Osteocyte (in vitro differentiated cells): ENCODE results near the gene CDCA3. TPM values are rescaled to one million over a fixed set of nuclear protein-coding genes. Genes with fewer than 3 reads are reported as not detected.

Source experiments
- DNase-seq: peaks from one replicate; pipeline ENCODE4 v3.0.0; 2021; ENCODE audit warnings: mixed read lengths; ENCODE audit not compliant: unreplicated experiment; ENCODE audit errors: extremely low spot score
- H3K27ac Mint-ChIP-seq: one replicate; pipeline ENCODE4 v1.8.0; 2021; ENCODE audit warnings: mild to moderate bottlenecking, mixed read lengths; ENCODE audit not compliant: unreplicated experiment
- H3K27me3 Mint-ChIP-seq: one replicate; pipeline ENCODE4 v1.8.0; 2021; ENCODE audit warnings: mixed read lengths; ENCODE audit not compliant: unreplicated experiment
- H3K36me3 Mint-ChIP-seq: one replicate; pipeline ENCODE4 v1.8.0; 2021; ENCODE audit warnings: mixed read lengths; ENCODE audit not compliant: unreplicated experiment
- H3K4me1 Mint-ChIP-seq: one replicate; pipeline ENCODE4 v1.8.0; 2021; ENCODE audit warnings: mixed read lengths; ENCODE audit not compliant: unreplicated experiment
- H3K4me3 Mint-ChIP-seq: one replicate; pipeline ENCODE4 v1.8.0; 2021; ENCODE audit warnings: mild to moderate bottlenecking, moderate library complexity, mixed read lengths; ENCODE audit not compliant: unreplicated experiment
- H3K9me3 Mint-ChIP-seq: one replicate; pipeline ENCODE4 v1.8.0; 2021; ENCODE audit warnings: mixed read lengths; ENCODE audit not compliant: unreplicated experiment
- CTCF ChIP-seq: fragments of 200-600 bp; sonication (generic); IDR thresholded peaks from 2 replicates; pipeline ENCODE4 v1.5.0; 2021; ENCODE audit warnings: antibody characterized with exemption, mild to moderate bottlenecking, moderate library complexity
- long read RNA-seq: library from polyadenylated mRNA; unstranded; transcript quantifications from one replicate; pipeline ENCODE4 v2.0.0, GENCODE V29; 2021
- total RNA-seq: library from RNA; stranded (reverse); gene quantifications from 2 replicates; pipeline ENCODE4 v1.2.1, GENCODE V29; 2021

The CDCA3 gene
- 8.0 and 9.2 TPM in 2 replicates for total RNA-seq
- long read RNA-seq, transcript CDCA3-207 (6 exons, 1,943 nt) = major isoform, 10 of 16 reads
- long read RNA-seq, partial matches to known transcripts = 1 of 16 reads
- long read RNA-seq, other reads (novel, unspliced or antisense) = 3 of 16 reads

GRCh38 chr12:6851153-6851920 lies at the start of gene CDCA3:
TSS of gene CDCA3 (minus strand) at chr12:6851286. CDS start at chr12:6850952, 334 bp downstream.
- DNase-seq = peak; percentile 96
- Mint-ChIP-seq H3K27ac (peak within 1 kb of the TSS; percentile 99), H3K27me3 (no peaks in the 10 kb centered on the region), H3K36me3 (peaks cover 17% of the 10 kb centered on the region), H3K4me1 (peaks cover 34% of the 10 kb centered on the region), H3K4me3 (peak within 1 kb of the TSS; percentile 97), H3K9me3 (no peaks in the 10 kb centered on the region)
- no peak for TF ChIP-seq CTCF

- H3K4me1 Mint-ChIP-seq = peaks cover 13% of the 10 kb centered on the region
- no peaks in the 10 kb centered on the region for H3K36me3 Mint-ChIP-seq
- H3K27ac Mint-ChIP-seq = no peak overlapping the region
- no peaks in the 10 kb centered on the region for H3K9me3 Mint-ChIP-seq
- no peak for TF ChIP-seq CTCF
- no peak overlapping the region for H3K4me3 Mint-ChIP-seq
- H3K27me3 Mint-ChIP-seq = no peaks in the 10 kb centered on the region
- no peak for DNase-seq
These were observed 48.9 kb upstream of the CDCA3 start for GRCh38 chr12:6899837-6900519.

- H3K27me3 Mint-ChIP-seq = no peaks in the 10 kb centered on the region
- no peak overlapping the region for H3K27ac Mint-ChIP-seq
- TF ChIP-seq CTCF = no peak
- H3K9me3 Mint-ChIP-seq = no peaks in the 10 kb centered on the region
- no peaks in the 10 kb centered on the region for H3K36me3 Mint-ChIP-seq
- peaks cover 13% of the 10 kb centered on the region for H3K4me1 Mint-ChIP-seq
- no peak for DNase-seq
- H3K4me3 Mint-ChIP-seq = no peak overlapping the region
These were observed 48.3 kb upstream of the CDCA3 start for GRCh38 chr12:6899427-6899826.

GRCh38 chr12:6896846-6897435 lies 45.9 kb upstream of the CDCA3 start:
- Mint-ChIP-seq H3K27me3 (no peaks in the 10 kb centered on the region), H3K4me3 (no peak overlapping the region)

More at GRCh38 chr12:6896846-6897435, 45.9 kb upstream of the CDCA3 start:
- no peak for TF ChIP-seq CTCF
- DNase-seq = no peak
- Mint-ChIP-seq H3K27ac (peak overlapping the region; percentile 75), H3K9me3 (no peaks in the 10 kb centered on the region), H3K4me1 (peaks cover 15% of the 10 kb centered on the region), H3K36me3 (no peaks in the 10 kb centered on the region)
